ENCODE data around the gene FBXO34.

The FBXO34 gene

GRCh38 chr14:55384536-55384935 lies 113.3 kb downstream of the FBXO34 start:
- no peak for DNase-seq

GRCh38 chr14:55386037-55386808 lies 115.0 kb downstream of the FBXO34 start:
- DNase-seq = peak; percentile 4

- no peak for DNase-seq
Measured at GRCh38 chr14:55387121-55387520, 115.9 kb downstream of the FBXO34 start.

- no peak for DNase-seq
Measured at GRCh38 chr14:55388160-55388559, 116.9 kb downstream of the FBXO34 start.

- DNase-seq = no peak
Measured at GRCh38 chr14:55389330-55389729, 118.1 kb downstream of the FBXO34 start.

GRCh38 chr14:55398679-55399078 lies 127.5 kb downstream of the FBXO34 start:
- DNase-seq = no peak

GRCh38 chr14:55399183-55399582 lies 128.0 kb downstream of the FBXO34 start:
- DNase-seq = no peak

- DNase-seq = no peak
Measured at GRCh38 chr14:55399852-55400251, 128.6 kb downstream of the FBXO34 start.

GRCh38 chr14:55401751-55402150 lies 130.5 kb downstream of the FBXO34 start:
- no peak for DNase-seq

Measured in central memory CD4-positive, alpha-beta T cell (primary cell).